Spleen (tissue), 7 donors: ENCODE measurements around the gene HOMEZ.

Experiments used
- POLR2AphosphoS5 ChIP-seq, 3 donors: sonication (generic); formaldehyde crosslinking; IDR thresholded peaks; one replicate each; pipeline ENCODE4 v1.5.1; 2017; ENCODE audit warnings: antibody characterized with exemption in 3 of 3
- TF ChIP-seq, protein P1 (sequence below), 11 experiments: fragments of 200-600 bp in 7 of 11; fragments of 450-650 bp in 4 of 11; sonication (generic) in 4 of 11; IDR thresholded peaks in 8 of 11; conservative IDR thresholded peaks in 3 of 11; 1 replicate in 7 of 11; 2 replicates in 4 of 11; pipeline versions ENCODE4 v1.4.0 to v1.8.0; 2016 to 2021; ENCODE audit warnings: antibody characterized with exemption in 11 of 11, inconsistent platforms in 4 of 11, mild to moderate bottlenecking in 1 of 11
- donor health status: DM: no; HTN: no; CAD: no; lungs with moderate emphysema.
- donor health status: DM: no; HTN: no; CAD: no.
- donor health status: DM: no; HTN: no; CAD: no.

- TF ChIP-seq, protein P1, sequence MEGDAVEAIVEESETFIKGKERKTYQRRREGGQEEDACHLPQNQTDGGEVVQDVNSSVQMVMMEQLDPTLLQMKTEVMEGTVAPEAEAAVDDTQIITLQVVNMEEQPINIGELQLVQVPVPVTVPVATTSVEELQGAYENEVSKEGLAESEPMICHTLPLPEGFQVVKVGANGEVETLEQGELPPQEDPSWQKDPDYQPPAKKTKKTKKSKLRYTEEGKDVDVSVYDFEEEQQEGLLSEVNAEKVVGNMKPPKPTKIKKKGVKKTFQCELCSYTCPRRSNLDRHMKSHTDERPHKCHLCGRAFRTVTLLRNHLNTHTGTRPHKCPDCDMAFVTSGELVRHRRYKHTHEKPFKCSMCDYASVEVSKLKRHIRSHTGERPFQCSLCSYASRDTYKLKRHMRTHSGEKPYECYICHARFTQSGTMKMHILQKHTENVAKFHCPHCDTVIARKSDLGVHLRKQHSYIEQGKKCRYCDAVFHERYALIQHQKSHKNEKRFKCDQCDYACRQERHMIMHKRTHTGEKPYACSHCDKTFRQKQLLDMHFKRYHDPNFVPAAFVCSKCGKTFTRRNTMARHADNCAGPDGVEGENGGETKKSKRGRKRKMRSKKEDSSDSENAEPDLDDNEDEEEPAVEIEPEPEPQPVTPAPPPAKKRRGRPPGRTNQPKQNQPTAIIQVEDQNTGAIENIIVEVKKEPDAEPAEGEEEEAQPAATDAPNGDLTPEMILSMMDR (IDR thresholded peaks at IDR 0.05 in 8 of 11, conservative IDR thresholded peaks at IDR 0.05 in 3 of 11): no peak
- TF ChIP-seq POLR2AphosphoS5 (IDR thresholded peaks at IDR 0.05): no peak
Measured at GRCh38 chr14:23248601-23249000, 37.3 kb downstream of the HOMEZ start.
